ENCODE measurements around the gene CFAP58.

Gene CFAP58

GRCh38 chr10:104374591-104374990 lies 21.0 kb downstream of the CFAP58 start:
- DNase-seq (ENCODE audit: low spot score) = no peak

- no peak for DNase-seq (ENCODE audit: low spot score)
Measured at GRCh38 chr10:104376784-104377300, 23.2 kb downstream of the CFAP58 start.

- DNase-seq (ENCODE audit: low spot score) = no peak
Measured at GRCh38 chr10:104380336-104380735, 26.7 kb downstream of the CFAP58 start.

DNA sequence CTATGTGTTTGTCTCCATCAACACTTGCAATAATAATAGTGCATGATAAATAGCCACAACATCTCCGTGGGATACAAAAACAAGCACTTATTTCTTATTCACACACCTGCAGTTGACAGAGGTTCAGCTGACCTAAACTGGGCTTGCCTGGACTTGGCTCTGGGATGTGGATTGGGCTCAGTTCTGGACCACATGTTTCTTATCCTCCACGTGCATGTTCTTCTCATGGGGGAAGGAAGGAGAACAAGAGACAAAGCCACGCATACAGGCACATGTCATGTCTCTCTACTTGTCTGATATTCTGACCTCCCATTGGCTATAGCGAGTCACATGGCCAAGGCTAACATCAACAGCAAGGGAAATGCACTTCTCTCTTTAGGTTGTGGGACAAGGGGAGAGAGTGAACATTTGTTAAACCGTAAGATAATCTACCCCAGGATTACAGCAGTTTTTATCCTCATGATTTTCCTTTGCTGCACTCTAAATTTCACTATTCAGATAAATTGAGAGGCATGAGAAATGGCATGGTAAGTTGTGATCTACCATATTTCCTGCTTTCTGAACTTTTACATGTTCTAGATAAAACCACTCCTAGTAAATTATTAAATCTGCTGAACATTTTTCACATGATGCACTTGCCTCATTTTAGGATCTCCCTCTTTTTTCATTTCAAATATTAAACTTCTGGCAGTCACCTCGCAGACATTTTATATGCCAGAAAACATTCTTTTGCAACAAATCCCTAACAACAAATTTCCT lies 33.7 kb downstream of the CFAP58 start:
- no peak for DNase-seq (ENCODE audit: low spot score)

DNA sequence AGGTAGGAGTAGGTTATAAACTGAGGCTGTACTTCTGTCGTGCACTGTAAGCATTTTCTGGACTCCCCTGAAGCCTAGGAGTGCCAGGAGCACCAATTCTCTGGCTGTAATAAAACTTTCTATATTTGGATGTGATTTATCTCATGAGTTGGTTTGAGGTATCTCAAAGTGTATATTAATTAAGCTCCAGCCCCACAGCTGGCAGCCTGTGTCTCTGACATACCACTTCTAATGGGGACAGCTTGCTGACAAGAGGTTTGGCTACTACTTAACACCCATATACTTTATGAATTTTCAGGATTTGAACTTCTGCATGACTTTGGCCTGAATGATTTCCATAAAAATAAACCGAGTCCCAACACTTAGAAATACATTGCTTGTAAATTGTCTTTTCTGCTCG lies 35.2 kb downstream of the CFAP58 start:
- DNase-seq (ENCODE audit: low spot score) = no peak

DNA sequence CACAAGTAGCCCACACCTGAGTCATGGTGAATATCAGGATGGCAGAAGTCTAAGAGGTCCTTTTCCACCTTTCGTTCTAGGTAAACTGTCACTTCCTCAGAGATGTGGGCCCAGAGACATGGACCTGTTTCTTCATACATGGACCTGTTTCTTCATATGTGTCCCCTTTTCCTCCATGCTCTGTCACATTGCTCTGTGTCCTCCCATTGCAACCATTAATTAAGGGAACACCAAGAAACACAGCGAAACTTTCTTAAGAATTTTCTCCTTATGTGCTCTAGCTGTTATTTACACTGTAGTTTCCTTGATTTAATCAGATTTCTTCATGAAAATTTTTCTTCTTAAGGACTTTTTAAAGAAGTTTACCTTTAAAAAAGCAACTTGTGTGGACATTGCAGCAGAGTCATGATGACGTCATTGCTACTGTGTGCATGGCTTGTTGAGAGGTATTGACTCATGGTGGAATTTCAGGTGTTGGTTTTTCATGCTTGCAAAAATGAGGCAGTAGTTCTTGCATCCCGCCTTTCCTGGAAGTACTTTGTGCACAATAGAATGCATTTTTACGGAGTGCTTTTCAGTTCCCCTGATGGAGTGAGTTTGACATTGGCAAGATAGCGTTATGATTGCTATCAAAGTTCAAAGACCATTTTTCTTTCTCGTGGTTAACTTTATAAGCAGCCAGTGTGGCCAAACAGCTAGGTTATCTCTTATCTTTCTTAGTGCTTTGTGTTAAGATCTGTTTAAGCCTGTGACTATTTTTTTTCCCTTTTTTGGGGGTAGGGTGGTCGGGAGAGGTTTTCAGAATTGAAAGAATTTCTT lies 37.7 kb downstream of the CFAP58 start:
- DNase-seq (ENCODE audit: low spot score) = no peak

DNA sequence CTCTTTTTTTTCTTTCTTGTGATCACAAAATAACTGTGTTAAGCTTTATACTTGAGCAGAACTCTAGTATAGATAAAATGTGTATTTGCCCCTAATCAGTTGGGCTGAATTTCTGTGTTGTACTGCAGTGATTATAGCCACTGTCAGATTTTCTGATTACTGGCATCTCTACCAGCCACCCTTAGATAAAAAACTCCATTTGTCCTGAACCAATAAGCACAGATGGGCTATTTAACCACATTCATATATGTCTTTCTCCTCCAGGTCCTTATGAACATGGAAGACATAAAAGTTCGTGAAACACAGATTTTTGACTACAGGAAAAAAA lies 38.3 kb downstream of the CFAP58 start:
- DNase-seq (ENCODE audit: low spot score) = no peak

DNA sequence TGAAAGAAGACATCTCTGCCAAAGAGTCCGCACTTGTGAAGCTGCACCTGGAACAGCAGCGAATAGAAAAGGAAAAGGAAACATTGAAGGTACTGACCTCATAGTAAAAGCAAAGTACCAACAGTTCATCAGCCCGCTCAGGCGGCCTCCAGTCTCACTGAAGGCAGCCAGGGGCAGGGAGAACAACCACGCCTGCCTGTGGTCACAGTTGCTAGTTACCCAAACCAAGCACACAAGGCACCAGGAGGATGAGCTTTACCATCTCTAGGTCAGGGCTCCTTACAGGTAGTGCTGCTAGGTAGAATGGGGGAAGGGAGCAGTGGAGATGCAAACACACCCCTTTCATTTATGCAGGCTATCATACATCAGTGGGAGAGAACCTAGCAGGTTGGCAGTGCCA lies 39.8 kb downstream of the CFAP58 start:
- no peak for DNase-seq (ENCODE audit: low spot score)

DNA sequence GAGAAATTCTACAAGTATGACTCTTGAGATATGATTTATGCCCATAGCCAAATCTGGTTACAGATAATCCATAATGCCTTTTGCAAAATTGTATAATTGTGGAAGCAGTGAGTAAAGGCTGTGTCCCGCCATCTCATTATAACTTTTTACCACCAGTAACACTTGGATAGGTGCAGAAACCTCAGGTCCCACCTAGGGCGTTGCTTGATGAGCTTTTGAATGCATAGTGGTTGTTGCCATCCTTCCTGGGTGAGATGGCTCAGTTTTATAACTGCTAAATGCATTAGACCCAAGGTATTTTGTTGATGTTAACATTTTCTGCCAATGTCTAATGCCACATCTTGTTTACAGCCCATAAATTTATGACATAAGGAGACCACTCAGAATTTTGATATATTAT lies 42.9 kb downstream of the CFAP58 start:
- DNase-seq (ENCODE audit: low spot score) = no peak

- DNase-seq (ENCODE audit: low spot score) = no peak
Measured at GRCh38 chr10:104403636-104404035, 50.0 kb downstream of the CFAP58 start.

DNA sequence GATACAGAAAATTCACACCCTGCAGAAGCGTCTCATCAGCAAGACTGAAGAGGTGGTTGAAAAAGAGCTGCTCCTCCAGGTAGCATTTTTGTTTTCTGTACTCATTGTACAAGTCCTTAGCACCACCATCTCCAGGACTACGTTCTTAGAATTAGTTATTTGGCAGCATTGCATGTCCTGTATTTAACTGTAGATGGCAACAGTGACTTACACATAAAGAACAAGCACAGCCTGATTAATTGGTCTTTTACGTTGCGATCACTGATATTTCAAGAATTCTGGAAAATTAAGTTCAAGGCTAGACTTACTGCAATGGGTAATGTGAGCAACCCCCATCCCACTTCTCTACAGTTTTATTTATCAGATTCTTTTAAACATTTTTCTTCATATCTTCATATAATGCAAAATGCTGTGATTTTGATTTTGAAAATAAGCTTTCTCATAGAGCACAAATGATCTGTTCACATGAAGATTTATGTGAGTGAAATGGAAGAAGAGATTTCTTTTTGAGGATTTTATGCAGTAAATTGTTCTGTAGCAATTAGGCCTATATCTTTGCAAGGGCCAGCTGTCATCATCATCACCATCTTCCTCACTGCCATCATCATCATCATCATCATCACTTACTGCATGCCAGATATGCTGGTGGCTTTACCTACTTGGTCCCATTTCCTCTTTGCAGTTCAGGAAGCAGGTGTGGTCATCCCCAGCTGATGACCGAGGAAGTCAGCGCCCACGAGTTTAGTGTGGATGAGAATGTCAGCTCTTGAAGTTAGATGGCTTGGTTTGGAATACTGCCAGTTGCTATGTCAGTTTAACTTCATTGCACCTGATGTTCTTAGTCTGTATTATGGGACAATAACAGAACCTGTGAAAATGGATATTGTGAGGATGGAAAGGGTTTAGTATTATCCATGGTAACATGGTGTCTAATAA lies 53.4 kb downstream of the CFAP58 start:
- peak; percentile 30 for DNase-seq (ENCODE audit: low spot score)

- DNase-seq (ENCODE audit: low spot score) = no peak
Measured at GRCh38 chr10:104413528-104413927, 59.9 kb downstream of the CFAP58 start.

DNA sequence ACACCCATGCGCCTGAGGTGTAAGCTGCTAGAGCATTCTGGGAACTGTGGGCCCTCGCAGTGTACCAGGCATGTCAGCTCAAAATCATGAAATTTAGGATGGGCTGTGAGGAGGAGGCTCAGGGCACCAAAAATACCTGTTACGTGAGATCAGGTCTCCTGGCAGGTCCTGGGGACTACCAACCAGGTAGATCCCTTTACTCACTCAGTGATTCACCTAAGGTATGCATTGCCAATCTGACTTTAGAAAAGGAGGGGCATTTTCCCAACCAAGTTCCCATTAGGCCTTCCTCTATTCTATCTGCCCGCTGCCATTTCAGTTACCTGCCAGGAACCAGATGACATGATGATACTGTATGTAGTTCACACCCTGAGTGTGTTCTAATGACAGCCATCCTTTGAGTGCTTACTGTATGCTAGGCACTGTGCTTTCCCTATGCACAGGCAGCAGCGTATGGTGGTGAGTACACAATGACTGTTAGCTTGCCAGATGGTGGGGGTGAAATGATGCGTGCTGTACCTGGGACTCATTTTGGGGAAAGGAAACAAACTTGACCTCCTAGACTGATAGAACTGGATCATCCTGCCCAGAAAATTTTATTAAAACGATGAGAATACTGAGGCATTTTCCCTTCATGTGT lies 62.0 kb downstream of the CFAP58 start:
- DNase-seq (ENCODE audit: low spot score) = no peak

DNA sequence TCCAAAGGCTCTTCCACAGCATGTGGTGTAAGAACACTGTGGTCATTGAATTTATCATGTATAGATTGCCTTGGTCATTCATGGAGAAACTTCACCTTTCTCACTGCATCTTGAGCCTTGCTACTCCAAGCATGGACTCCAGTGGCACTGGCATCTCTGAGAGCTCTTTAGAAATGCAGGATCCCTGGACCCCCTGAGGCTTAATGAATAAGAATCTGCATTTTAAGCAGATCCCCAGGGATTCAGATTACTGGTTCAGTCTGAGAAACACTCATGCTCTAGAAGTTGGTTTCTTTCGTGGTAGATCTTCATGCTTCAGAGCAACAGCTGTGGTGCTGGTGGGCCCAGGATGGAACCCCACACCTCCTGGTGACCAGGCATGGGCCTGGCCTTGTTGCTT lies 63.2 kb downstream of the CFAP58 start:
- no peak for DNase-seq (ENCODE audit: low spot score)

DNA sequence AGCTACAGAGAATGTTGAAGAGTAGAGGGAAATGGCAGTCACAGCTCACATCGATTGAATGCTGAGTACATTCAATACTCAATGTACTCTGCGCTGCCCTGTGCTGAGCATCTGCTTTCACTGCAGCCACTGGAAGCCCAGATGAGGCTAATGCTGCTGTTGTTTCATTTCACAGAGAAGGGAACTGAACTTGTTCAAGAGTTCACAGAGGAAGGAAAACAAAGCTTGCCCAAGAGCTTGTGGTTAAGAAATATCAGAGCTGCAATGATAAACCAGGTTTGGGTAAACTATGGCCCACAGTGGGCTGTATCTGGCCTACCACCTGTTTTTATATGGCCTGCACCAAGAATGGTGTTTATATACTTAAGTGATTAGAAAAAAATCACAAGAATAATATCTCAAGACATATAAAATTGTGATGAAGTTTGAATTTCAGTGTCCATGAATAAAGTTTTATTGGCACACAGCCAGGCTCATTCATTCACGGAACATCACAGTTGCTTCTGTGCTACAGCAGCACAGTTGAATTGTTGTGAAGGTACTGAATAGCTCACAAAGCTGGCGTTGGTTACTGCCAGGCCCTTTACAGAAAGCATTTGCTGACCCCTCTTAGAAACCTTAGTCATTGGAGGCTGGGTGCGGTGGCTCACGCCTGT lies 64.1 kb downstream of the CFAP58 start:
- DNase-seq (ENCODE audit: low spot score) = no peak

GRCh38 chr10:104424719-104425118 lies 71.1 kb downstream of the CFAP58 start:
- no peak for DNase-seq (ENCODE audit: low spot score)

- DNase-seq (ENCODE audit: low spot score) = no peak
Measured at GRCh38 chr10:104427989-104428388, 74.4 kb downstream of the CFAP58 start.

DNA sequence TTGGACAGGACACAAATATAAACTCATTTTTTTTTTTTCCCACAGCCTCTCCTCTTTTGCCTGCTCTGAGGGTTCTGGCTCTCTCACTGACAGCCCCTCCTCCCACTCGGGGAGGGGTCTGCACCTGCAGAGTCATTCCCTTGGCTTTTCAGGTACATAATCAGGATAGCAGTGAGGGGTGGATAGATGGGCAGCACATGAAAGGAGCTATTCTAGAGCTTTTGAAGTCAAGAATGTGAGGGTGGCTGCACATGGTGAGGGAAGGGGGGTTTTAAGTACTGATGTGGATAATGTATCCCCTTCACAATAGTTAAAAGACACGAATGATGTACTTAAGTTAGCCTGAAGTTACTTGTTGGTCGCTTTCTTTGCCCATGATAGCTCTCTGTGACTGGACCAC lies 76.2 kb downstream of the CFAP58 start:
- no peak for DNase-seq (ENCODE audit: low spot score)

DNA sequence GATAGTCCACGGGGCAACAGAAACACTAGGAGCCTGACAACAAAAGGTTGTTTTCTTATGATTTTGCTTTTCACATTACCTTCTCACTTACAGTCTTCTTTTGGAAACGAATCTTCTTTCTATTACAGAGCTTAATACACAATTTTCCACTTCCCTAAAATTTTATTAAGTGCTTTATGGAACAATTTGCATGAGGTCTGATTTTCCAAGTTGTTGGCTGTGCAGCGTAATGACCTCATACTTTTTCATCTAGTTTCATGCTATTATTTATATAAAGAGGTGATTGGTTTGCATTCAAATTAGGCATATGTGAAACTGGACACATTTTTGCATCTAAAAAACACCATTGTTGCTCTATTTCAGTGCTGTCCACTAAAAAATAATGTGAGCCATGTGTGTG lies 76.7 kb downstream of the CFAP58 start:
- DNase-seq (ENCODE audit: low spot score) = no peak

- no peak for DNase-seq (ENCODE audit: low spot score)
Measured at GRCh38 chr10:104433669-104434068, 80.0 kb downstream of the CFAP58 start.

GRCh38 chr10:104434601-104435000 lies 81.0 kb downstream of the CFAP58 start:
- DNase-seq (ENCODE audit: low spot score) = no peak
